SIG-M5 treated with dmso at 0.1 percent for 504 hours (cell line): ENCODE measurements around the gene TPRN.

Source experiments
- DNase-seq: peaks from one replicate; lab custom pipeline; 2025; ENCODE audit not compliant: unreplicated experiment; lab: John Stamatoyannopoulos, UW

TPRN gene

DNA sequence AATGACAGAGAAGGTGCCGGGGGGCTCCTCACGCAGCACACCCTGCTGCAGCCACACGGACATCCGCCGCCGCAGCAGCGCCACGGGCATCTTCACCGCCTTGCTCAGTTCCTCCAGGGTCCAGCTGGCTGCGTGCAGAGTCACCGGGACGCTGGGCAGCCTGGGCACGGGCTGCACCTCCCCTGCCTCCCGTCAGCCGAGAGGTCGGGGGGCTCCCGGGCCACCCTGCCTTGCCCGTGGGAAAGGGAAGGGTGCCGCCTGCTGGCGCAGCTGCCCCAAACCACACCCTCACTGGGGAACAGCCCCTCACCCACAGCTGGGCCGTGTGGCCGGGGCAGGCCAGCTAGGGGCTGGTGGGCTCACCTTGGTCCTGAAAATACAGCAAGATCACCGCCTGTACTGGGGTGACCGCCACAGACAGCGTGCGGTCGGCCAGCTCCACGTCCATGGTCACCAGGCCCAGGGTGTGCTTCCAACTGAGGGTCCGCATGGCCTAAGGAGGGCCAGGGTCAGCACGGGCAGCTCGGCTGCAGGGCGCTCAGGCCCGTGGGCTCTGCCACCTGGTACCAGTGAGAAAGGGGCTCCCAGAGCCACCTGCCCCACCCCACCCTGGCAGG, 25.1 kb downstream of the TPRN start:
- no peak for DNase-seq

DNA sequence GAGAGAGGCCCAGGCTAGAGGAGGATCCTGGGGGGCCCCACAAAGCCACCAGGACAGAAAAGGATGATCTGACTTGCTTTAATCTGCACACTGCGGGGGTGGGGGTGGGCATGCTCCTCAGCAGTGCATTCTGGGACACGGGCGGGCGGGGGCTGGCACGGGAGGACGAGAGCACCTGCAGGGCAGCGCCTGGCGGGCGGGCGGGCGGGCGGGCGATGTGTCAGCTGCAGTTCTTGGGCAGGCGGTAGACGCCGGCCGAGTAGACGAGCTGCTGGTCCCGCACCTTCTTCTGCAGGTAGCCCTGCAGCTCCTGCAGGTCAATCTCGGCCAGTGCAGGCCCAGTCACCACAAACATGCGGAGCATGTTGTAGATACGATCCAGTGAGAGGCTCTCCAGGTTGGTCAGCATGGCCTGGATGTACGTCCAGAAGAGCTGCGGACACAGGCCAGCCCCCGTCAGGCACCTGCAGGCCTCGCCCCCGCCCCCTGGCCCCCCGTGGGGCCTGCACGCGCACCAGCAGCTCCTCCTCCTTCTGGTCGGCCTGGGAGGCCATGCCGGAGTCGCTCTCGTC, 25.7 kb downstream of the TPRN start:
- no peak for DNase-seq

DNA sequence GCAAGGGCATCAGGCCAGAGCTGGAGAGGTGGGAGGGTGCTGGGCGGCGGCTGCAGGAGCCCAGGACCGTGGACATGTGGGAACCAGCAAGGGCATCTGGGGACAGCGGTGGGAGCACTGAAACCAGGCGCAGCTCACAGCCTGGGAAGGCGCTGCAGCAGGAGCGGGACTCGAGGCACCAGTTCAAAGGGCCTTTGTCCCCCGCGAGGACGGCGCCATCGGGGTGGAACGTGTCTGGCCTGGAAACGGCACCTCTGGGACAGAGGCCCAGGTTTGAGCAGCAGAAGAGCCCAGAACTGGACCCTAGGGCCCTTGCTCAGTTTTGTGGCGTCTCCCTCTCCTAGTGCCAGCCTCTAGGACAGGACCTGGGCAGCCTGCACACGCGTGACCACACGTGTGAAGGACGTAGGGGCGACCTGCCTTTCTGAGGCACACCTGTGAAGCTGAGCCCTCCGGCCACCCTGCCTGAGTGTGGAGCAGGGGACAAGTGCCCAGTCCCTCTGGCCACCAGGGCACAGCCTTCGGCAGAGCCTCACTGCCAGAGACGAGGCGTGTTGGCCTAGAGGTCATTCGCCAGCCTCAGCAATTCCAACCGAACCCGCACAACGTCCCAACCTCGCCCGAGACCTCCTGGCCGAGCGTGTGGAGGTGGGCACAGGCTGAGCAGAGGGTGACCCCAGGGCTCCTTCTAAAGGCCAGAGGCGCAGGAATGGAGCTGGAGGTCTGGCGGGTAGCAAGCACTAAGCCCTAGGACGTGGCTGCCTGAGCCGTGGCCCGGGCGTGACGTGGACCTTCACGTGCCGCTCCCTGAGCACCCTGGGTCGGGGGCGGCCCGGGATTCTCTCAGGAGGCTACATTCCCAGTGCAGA, 26.5 kb downstream of the TPRN start:
- DNase-seq = no peak

DNA sequence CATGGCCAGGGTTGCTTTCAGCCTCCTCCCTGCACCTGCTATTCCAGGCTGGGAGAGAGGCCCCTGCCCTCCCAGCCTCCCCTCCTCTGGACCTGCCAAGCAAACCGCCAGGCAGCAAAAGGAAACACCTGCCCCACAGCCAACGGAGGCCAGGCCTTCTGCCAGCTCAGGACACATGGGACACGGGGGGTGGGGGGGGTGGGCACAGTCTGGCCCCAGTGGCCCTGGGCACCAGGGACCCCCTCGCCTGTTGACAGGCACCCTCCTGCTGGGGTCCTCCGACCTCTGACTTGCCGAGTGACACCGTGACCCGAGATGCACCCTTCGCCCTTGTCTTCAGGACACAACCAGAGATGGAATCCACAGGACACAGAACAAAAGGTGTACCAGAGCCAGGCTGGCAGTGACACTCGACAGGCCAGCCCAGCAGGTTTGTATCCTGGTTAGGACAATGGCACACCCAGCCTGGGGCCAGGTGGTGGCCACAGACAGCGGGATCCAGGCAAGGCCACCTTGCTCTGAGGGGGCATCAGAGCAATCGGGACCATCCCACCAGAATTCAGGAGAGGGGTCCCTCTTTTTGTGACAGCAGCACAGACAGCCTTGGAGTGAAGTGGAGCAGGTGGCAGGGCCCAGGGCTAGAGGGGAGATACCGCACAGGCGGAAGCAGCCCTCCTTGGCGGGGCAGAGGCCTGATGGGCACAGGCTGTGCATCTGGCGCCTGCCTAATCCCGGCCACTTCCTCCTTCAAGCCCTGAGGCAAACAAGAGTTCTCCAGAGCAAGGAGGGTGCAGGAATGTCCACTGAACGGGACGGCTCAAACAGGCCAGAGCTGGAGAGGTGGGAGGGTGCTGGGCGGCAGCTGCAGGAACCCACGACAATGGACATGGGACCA, 27.4 kb downstream of the TPRN start:
- no peak for DNase-seq

DNA sequence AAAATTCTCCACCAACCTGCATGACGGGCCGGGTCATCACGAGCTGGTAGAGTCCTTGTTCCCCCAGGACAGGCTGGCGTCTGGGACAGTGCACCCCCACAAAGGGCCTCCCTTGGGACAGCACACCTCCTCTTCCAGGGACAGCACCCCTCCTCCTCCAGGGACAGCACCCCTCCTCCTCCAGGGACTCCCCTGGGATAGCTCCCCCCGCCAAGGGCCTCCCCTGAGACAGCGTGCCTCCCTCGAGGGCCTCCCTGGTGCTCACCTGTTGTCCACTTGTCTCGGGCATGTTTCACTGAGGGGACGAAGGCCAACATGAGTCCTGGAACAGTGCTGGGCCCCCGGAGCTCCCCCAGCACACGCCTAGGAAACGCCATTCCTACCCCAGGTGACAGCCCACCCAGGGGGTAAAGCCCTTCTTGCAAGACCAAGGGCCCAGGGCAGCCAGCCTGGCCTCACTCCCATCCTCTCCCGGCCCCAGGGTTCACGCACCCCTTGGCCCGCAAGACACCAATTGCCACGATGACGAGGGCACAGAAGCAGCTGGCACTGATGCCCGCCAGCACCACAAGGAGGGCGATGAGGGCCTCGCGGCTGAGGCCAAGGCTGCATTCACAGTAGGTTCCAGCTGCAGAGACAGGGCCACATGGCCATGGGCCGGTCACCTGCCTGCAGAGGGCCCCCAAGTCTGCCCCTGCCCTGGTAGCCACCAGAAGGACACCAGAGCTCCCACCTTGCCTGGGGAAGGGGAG, 29.2 kb downstream of the TPRN start:
- no peak for DNase-seq

DNA sequence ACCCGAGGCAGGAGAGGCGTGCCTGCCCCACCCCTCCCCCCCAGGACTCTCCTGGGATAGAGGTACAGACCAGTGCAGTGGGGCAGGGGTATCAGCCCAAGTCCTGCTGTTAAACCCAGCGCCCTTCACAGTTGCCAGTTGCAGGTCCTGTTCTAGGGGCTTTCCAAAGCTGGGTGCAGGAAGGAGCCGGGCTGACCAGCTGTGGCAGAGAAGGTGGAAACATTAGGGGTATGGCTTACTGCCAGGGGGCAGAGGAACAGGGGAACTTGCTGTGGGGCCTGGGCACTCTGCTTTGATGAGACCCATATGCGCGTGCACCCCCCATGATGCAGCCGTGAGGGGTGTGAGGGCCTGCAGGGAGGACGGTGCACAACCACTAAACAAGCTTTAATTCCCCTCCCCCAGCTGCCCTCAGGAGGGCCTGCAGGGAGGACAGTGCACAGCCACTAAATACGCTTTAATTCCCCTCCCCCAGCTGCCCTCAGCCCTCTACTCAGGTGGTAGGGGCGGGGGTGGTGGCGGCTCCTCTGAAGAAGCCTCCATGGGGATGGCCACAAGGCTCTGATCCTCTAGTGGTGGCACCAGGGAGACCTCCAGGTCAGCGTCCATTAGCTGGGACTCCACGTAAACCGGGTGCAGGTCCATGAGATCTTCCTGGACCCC, 29.9 kb downstream of the TPRN start:
- DNase-seq = no peak

DNA sequence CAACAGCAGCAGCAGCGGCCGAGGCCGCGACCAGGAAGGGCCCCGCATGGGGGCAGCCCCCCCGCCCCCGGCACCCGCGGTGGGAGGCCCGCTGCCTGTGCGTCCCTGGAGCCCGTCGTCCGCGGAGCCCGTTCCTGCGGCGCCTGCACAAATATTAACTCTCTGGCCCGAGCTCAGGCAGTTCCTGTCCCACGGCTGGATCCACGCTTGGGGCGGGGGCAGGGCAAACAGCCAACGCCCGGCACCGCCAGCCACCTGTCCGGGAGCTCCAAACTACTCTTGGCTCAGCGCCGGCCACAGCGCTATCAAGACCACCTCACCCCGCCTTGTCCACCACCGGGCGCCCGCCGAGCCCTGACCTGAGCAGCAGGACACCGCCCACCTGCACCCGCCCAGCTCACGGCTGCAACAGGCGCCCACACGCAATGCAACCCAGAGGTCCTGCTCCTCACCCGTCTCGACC, 30.6 kb downstream of the TPRN start, which contains the start of gene LRRC26:
Gene LRRC26 (minus strand): TSS at position 156 of the 463 bp plus-strand sequence. CDS start 108 bp downstream, at position 48.
- DNase-seq = no peak

DNA sequence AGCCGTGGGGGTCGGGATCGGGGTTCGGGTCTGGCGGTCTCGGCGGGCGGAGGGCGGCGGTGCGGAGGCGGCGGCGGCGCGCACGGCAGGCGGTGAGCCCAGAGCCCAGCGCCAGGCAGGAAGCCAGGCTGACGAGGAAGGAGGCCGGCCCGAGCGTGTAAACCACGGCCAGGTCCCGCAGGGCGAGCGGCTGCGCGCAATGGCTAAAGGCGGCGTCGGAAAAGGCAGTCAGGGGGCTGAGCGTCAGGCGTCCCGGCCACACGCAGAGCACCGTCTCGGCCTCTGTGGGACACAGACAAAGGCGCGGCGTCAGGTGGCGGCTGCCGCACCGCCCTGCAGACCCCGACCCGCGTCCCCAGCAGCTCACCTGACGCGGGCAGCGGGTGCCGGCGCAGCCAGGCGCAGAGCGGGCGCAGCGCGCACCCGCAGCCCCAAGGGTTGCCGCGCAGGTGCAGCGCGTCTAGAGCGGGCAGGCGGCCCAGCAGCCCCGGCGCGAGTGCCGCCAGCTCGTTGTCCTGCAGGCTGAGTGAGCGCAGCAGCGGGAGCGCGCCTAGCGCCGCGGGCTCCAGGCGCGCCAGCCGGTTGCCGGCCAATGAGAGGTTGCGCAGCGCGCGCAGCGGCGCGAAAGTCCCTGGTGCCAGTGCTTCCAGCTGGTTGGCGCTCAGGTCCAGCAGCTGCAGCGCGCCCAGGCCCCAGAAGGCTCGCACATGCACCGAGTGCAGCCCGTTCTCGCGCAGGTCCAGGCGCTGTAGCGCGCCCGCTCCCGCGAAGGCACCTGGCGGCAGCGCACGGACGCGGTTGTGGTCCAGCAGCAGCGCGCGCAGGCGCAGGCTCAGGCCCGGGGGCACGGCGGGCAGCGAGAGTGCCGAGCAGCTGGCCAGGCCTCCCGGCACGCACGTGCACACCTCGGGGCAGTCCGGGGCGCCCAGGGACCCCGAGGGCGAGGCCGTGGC, 31.4 kb downstream of the TPRN start:
- DNase-seq = peak; percentile 40

DNA sequence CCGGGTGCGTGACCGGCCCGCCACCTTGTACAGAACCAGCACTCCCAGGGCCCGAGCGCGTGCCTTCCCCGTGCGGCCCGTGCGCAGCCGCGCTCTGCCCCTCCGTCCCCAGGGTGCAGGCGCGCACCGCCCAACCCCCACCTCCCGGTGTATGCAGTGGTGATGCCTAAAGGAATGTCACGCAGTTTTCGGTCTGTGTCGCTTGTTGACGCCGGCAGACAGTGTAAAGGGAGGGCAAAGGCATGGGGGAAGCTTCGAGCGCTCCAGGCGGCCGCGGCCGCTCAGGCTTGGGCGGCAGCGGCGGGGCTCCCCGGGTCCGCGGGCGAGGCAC, 32.0 kb downstream of the TPRN start:
- no peak for DNase-seq

DNA sequence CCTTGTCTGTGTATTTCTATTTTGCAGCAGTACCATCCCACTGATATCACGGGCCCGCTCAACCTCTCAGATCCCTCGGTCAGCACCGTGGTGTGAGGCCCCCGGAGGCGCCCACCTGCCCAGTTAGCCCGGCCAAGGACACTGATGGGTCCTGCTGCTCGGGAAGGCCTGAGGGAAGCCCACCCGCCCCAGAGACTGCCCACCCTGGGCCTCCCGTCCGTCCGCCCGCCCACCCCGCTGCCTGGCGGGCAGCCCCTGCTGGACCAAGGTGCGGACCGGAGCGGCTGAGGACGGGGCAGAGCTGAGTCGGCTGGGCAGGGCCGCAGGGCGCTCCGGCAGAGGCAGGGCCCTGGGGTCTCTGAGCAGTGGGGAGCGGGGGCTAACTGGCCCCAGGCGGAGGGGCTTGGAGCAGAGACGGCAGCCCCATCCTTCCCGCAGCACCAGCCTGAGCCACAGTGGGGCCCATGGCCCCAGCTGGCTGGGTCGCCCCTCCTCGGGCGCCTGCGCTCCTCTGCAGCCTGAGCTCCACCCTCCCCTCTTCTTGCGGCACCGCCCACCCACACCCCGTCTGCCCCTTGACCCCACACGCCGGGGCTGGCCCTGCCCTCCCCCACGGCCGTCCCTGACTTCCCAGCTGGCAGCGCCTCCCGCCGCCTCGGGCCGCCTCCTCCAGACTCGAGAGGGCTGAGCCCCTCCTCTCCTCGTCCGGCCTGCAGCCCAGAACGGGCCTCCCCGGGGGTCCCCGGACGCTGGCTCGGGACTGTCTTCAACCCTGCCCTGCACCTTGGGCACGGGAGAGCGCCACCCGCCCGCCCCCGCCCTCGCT, 32.6 kb downstream of the TPRN start:
- DNase-seq = peak; percentile 20

DNA sequence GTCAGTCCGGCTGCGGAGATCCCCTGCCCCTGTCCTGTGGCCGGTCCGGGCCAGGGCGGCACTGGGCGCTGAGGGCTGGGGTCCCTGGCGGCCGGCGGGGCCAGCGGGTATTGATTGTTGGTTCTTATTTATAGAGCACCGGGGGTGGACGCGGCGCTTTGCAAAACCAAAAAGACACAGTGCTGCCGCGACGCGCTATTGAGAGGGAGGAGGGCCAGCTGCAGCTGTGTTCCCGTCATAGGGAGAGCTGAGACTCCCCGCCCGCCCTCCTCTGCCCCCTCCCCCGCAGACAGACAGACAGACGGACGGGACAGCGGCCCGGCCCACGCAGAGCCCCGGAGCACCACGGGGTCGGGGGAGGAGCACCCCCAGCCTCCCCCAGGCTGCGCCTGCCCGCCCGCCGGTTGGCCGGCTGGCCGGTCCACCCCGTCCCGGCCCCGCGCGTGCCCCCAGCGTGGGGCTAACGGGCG, 33.2 kb downstream of the TPRN start:
- no peak for DNase-seq

DNA sequence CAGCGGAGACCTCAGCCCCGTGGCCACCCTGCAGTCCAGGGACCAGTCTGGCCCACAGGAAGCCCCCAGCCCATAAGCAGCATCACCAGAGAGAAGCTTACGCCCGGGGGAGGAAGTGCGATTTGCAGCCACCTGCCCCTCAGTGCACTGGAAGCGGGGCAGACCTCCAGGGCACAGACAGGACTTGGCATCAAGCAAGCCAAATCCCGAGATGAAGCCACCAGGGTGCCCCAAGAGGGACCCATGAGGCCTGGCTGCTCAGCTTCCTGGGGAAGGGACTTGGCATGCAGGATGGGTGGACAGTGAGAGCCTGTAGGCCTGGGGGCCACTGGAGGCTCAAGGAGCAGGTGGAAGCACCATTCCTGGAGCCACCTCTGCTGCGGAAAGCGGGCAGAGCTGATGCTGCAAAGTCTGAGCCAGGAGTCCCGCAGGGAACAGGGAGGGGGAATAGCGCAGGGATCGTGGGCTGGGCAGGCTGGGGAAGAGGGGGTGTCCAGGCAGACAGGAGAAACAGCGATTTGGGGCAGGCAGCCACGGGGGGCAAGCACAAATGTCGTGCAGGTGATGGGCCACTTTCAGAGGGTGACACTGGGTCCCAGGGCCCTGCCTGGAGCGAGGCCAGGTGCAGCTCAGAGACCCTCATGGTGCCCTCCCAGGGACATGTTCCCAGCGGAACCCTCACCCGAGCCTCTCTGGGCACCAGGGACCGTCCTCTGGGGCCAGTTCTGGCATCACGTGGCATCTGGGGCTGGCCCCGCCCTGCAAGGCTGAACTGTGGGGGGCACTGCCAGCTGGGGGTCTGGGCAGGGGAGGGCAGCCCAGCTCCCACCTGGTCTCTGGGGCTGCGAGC, 33.9 kb downstream of the TPRN start:
- DNase-seq = no peak

DNA sequence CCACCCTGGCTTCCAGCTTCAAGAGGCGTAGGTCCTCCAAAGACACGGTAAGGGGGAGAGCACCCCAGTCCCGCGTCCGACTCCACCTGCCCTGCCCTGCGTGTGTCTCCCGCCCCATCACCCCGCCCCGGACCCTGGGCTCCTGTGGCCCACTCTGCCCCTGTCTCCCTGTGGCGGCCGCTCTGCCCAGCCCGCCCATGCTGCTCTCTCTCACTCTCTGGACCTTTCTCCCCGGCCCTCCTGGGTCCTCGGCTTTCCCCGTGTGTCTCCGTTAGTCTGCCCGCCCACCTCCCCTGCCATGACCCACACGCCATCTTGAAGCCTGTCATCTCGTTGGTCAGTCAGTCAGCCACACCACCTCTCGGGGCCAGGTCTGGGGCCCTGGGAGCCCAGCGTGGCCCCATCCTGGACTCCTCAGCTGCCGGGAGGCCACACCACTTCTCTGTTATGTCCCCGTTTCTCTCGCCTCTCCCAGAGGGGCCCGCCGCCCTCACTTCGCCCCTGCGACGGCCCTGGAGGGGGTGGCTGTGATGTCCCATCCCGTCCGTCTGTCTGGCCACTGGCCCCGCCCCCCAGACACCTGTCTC, 35.2 kb downstream of the TPRN start:
- no peak for DNase-seq

DNA sequence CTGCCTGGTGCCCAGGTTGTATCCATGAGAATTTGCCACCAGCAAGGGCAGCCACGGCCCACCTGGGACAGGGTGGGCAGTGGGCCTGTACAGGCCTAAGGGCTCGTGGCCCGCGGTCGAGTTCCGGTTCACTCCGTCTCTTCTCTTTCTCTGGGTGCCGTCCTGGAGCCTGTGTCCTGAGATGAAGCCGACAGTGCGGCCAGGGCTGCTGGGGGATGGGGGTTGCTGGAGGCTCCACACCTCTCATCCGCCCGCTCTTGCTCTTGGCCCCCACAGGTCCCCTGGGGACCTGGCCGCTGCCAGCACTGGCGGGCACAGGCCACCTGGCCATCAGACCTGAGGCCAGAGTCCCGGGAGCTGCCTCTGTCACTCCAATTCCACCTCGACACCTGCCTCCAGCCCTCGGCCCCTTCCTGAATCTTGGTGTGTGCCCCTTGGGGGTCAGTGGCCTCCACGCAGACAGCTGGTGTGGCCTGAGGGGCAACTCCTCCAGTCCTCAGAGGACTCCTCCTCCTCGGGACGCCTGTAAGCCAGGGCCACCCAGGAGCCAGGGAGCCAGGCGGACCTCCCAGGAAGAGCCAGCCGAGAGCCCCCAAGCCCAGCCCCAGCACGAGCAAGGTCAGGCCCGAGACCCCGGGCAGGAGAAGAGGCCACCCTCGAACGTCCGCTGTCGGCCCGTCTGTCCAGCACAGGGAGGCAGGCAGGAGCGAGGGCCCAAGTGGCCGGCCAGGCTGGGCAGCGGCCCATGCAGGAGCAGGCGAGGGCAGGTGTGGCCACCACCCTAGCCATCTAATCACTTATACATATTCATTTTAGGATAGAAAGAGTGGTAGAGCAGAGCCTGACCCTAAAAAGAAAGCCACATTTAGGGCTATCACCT, 35.9 kb downstream of the TPRN start:
- DNase-seq = no peak

DNA sequence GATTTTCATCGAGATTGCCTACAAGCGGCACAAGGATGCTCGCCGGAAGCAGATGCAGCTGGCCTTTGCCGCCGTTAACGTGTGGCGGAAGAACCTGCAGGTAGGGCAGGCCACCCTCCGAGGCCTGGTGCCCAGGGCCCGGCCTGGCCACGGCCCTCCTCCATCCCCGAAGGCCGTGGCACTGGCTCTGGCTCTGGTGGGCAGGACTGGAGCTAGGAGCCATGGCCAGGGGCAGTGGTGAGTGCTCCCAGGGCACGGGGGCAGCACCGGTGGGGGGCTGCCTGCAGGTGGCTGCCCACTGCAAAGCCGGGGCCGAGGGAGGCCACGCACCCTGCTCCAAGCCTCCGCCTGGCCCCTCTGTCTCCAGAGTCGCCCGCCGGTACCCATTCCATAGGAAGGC, 36.7 kb downstream of the TPRN start:
- no peak for DNase-seq

DNA sequence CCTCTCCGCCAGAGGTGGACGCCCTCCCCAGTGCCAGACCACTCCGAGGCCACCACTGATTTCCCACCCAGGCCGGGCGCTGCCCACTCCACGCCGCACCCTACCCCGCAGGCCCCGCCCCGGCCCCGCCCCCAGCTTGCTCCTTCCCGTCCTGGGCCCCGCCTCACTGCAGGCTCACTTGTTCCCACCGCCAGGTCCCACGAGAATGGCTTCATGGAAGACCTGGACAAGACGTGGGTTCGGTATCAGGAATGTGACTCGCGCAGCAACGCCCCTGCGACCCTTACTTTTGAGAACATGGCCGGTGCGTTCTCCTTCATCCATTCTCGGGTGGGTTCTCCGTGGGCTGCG, 37.2 kb downstream of the TPRN start:
- DNase-seq = no peak
